NB4 (cell line): ENCODE results near the gene SLC9C1.

ENCODE experiments used
- DNase-seq: peaks from one replicate; pipeline ENCODE4 v3.0.0; 2010; ENCODE audit warnings: low read depth
- H3K4me3 ChIP-seq: one replicate; pipeline ENCODE4 v1.5.1; 2011; ENCODE audit warnings: mild to moderate bottlenecking, low read depth, low read length, moderate library complexity
- MYC ChIP-seq: IDR thresholded peaks from 2 replicates; pipeline ENCODE4 v1.6.1; 2011; ENCODE audit warnings: low read depth, low read length
- POLR2A ChIP-seq: IDR thresholded peaks from 2 replicates; pipeline ENCODE4 v1.6.1; 2011; ENCODE audit warnings: mild to moderate bottlenecking; ENCODE audit not compliant: insufficient read length; ENCODE audit errors: extremely low read depth
- TF ChIP-seq, protein P1 (sequence below): IDR thresholded peaks from 2 replicates; pipeline ENCODE4 v1.6.1; 2011; ENCODE audit warnings: low read depth, low read length
- TF ChIP-seq, protein P2 (sequence below): IDR thresholded peaks from one replicate; pipeline ENCODE4 v1.5.1; 2012; ENCODE audit warnings: low read depth, low read length

The SLC9C1 gene

GRCh38 chr3:112129925-112130637 is 163.9 kb downstream of the SLC9C1 start:
- TF ChIP-seq POLR2A, result no peak
- TF ChIP-seq, protein P1, sequence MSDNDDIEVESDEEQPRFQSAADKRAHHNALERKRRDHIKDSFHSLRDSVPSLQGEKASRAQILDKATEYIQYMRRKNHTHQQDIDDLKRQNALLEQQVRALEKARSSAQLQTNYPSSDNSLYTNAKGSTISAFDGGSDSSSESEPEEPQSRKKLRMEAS, result no peak
- no peak for TF ChIP-seq MYC
- TF ChIP-seq, protein P2, sequence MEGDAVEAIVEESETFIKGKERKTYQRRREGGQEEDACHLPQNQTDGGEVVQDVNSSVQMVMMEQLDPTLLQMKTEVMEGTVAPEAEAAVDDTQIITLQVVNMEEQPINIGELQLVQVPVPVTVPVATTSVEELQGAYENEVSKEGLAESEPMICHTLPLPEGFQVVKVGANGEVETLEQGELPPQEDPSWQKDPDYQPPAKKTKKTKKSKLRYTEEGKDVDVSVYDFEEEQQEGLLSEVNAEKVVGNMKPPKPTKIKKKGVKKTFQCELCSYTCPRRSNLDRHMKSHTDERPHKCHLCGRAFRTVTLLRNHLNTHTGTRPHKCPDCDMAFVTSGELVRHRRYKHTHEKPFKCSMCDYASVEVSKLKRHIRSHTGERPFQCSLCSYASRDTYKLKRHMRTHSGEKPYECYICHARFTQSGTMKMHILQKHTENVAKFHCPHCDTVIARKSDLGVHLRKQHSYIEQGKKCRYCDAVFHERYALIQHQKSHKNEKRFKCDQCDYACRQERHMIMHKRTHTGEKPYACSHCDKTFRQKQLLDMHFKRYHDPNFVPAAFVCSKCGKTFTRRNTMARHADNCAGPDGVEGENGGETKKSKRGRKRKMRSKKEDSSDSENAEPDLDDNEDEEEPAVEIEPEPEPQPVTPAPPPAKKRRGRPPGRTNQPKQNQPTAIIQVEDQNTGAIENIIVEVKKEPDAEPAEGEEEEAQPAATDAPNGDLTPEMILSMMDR, result no peak
- DNase-seq, result no peak
- no peak overlapping the region for H3K4me3 ChIP-seq

- H3K4me3 ChIP-seq, result no peak overlapping the region
- no peak for DNase-seq
- no peak for TF ChIP-seq POLR2A
- TF ChIP-seq MYC, result no peak
- TF ChIP-seq, protein P1, result no peak
- TF ChIP-seq, protein P2, result no peak
These were observed 164.9 kb downstream of the SLC9C1 start for GRCh38 chr3:112128843-112129727.

DNA sequence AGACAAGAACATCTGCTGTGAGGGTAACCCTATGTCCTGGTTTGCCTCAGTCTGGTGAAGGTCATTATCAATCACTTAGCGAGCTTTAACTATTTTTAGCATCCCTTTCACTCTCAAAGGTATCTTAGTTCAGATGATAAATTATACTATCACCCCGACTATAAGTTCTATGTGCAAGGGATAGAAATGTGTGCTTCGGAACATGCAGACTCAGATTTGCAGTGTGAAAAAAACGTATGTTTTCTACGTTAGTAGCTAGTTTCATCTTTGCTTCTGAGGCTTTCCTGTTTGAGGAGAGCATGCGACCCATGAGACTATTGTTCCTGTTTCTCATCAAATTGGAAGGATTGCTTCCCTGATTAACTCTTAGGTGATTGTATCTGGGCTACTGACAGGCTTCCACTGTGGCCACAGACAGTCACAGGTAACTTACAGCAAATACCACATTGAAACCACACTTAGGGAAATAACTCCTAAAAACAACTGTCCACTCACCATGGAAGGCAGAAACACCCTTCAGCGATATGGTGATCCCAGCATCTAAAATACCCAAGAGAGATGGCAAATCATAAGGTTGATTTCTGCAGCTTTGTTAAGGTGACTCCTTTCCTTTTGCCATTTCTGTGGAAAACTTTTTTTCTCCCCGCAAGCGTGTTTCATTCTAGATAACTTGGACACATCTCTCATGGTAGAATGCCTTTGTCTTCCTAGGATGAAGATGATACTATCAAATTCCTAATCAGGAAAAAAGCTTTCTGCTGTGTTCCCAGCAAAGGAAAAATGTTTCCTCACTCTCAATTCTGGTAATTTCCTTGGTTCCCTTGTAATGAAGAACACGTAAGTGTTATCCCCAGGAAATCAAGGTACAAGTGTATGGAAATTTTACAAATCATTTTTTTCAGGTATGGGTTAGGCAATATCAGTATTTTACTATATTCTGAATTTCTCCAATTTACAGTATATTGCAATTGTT is 166.2 kb downstream of the SLC9C1 start:
- DNase-seq, result no peak
- no peak overlapping the region for H3K4me3 ChIP-seq
- TF ChIP-seq, protein P1, result no peak
- no peak for TF ChIP-seq MYC
- TF ChIP-seq, protein P2, result no peak
- no peak for TF ChIP-seq POLR2A

DNA sequence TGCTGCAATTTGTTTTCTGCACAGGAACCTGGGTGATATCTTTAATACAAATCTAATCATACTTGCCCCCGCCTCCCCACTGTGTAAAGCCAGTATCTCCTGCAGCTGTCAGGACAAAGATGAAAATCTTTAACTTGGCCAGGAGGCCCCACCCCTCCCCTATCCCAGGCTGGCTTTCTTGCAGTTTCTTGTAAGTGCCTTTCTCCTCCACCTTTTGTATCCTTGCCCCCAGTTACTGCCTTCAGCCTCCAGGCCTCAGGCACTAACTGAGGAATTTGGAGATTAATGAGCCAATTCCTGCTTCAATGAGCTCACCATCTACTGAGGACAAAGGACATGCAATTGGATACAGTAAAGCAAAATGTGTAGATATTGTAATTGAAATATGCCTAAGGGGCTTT is 167.5 kb downstream of the SLC9C1 start:
- TF ChIP-seq POLR2A (no peak), MYC (no peak)
- TF ChIP-seq, protein P2, result no peak
- TF ChIP-seq, protein P1, result no peak
- DNase-seq, result no peak
- no peak overlapping the region for H3K4me3 ChIP-seq

GRCh38 chr3:112124907-112125607 is 169.0 kb downstream of the SLC9C1 start:
- TF ChIP-seq, protein P2, result no peak
- TF ChIP-seq MYC, result no peak
- TF ChIP-seq, protein P1, result no peak
- no peak for TF ChIP-seq POLR2A
- DNase-seq, result no peak
- no peak overlapping the region for H3K4me3 ChIP-seq
